Central memory CD4-positive, alpha-beta T cell (primary cell): Measurements from ENCODE around the gene NDRG2.
"Not testable (repeated sequence)": the region's sequence is repeated elsewhere in the genome, so short reads cannot be mapped to it uniquely, and the experiment has no call there.

Experiments used
- DNase-seq: peaks from one replicate; pipeline ENCODE4 v3.0.0; 2022

NDRG2 gene

DNA sequence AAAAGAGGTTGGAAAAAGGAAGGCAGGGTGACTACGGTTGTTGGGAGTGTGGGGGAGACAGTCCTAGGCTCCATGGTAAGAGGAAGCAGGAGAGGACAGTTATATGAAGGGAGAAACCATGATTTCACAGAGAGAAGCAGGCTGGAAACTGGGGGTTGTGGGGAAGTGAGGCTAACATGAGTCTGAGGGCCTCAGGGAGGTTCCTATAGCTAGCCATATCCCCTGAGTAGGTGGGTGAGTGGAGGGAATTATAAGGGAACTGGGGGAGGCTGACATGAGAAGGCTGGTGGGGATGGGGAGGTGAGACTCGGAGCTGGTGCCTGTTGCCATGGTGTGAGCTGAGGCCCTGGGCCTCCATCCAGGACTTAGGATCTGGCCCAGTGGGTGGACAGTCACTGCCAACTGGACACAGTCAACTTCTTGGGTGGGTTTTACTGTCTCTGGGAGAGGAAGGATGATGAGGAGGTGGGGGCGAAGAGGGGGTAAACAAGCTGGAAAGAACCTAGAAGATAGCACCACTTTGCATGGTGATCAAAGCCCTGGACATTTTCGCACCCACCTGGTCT lies 8.4 kb upstream of the NDRG2 start:
- DNase-seq = no peak

DNA sequence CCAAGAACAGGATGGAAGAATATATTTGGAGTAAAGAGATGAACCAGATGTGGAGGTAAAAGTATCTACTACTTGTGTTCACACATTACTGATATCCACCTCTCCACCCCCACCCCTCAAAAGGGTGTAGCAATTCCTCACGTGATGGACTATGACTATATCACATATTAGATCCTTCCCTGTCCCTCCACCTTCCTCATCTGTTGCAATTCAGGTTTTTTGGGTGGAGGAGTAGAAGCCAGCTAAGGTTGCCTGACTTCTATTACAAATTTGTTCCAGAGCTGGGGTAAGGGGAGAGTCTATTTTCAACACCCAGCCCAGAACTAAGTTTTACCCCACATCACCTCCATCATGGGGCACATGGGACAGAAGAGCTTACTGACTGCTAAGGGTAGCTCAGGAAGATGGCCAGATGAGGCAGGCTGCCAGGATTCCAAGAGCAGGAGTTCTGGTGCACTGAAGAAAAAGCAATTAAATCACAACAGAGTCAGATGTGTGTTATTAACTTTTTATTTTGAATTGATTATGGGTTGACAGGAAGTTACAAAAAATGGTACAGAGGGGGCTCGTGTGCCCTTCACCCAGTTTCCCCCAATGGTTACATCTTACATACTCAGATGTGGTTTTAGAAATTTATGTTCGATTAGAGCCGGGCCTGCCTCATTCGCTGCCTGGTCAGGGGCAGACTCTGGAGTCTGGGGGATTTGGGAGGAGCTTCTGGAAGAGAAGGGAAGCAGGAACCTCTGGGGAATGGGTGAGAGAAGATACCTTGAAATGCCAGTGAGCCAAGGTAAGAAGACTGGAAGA lies 7.7 kb upstream of the NDRG2 start:
- DNase-seq = no peak

DNA sequence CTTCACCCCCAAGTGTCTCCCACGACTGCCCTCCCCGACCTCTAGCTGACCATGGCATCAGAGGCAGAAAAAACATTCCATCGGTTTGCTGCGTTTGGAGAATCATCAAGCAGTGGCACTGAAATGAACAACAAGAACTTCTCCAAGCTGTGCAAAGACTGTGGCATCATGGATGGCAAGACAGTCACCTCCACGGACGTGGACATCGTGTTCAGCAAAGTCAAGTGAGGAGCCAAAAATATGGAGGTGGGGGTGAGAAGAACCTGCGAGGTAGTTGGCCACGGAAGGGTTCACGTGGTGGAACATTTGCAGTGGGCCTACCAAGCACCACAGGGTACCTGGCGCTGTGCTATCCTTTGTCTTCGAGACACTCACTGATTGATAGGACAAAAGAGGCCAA lies 5.7 kb upstream of the NDRG2 start:
- DNase-seq = no peak

DNA sequence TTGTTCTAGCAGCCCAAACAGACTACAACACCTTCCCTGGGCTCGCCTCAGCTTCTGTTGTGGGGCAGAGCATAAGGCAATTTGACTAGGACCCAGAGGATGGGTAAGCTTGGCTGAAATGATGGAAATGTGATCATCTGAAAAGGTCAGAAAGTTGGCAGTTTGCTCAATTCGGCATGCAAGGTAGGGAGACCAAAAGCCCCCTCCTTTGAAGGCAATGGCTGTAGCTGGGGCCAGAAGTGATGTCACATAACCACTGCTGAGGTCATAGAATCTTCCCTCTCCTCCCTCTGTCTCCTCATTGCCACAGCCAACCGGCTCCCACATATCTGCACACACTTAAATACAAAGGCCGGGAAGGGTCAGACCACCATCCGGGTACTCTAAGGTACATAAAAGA lies 5.1 kb upstream of the NDRG2 start, which contains the start of gene TPPP2:
Gene TPPP2, plus strand, starts transcription at position 301 of the 400 bp plus-strand sequence. CDS start 365 bp downstream, outside the sequence.
- no peak for DNase-seq

DNA sequence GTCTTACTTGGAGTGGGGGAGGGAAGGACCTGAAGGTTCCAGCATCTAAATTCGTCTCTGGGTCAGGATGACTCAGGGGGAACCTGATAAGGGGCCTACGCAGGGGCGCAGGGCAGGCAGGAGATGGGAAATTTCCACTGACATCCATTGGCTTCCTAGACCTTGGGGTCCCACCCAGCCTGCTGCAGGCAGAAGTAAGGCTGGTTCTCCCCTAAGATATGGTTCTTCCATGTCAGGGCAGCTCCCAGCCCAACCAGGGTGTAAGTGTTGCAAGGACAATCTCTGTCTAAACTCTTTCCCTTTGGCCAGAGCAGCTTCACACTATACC lies 2.1 kb upstream of the NDRG2 start:
- DNase-seq = no peak

DNA sequence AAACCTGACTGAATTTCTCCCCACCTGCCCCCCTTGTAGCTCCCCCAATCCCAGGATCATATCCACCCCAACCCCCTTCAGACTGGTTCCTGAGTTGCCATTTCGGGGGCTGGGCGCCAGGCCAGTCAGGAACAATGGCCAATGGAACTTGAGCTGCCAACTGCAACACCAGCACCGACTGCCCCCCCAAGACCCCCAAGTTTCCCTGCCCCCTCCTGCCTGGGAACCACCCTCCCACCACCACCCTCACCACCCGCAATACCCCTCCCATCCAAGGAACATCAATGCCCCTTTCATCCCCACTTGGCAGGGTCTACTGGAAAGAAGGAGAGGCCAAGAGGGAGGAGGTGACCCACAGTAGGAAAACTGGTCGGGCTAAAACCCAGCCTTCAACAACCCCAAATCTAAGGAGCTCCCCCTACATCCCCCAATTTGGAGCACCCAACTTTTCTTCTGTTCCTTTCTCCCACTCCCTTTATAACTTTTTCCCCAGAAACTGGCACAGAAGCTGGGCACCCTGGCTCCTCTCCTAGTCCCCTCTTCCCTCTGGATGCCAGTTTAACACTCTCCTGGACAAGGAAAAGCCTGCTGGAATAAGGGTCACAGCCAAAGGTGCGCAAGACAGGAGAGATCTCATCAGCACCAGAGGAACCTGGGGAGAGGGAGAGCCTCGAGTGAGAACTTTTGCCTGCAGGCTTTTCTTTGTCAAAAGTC lies 1.6 kb upstream of the NDRG2 start:
- DNase-seq = no peak

DNA sequence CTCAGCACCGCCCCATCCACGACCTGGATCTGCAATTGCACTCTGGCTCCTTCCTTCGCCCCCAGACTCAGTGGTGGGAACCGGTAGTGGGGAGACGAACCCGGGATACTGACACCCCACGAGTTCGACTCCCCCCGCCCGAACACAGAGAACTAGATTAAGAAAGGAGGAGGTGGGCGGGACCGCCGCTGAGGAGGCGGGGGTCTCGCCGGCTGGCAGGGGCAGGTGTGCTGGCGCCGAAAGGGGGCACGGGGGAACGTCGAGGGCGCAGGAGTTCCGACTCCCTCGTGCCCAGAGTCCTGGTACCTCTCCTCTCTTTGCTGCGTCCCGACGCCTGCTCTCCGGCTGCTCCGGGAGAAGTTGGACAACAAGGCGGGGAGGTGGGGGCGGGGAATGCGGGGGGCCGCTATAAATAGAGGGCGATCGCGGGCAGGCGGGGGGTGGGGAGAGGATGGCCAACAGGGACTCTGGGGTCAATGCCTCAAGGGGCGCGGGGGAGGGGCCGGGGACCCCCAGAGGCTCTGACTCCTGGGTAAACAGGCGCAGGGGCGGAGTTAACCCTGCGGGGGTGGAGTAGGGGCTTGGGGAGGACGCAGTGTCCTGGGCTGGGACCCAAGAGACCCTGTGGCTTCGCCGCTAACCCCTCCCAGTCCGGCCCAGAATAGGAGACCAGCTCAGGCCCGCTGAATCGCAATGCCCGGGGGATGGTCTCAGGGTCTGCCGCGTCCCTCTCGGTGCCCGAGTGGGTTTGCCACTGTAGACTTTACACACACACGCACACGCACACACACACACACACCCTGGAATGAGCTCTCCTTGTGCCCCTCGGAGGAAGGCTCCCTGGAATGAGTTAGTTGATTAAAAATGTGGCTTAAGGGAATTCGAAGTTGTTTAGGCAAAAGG lies 761 bp upstream of the NDRG2 start:
- no peak for DNase-seq

DNA sequence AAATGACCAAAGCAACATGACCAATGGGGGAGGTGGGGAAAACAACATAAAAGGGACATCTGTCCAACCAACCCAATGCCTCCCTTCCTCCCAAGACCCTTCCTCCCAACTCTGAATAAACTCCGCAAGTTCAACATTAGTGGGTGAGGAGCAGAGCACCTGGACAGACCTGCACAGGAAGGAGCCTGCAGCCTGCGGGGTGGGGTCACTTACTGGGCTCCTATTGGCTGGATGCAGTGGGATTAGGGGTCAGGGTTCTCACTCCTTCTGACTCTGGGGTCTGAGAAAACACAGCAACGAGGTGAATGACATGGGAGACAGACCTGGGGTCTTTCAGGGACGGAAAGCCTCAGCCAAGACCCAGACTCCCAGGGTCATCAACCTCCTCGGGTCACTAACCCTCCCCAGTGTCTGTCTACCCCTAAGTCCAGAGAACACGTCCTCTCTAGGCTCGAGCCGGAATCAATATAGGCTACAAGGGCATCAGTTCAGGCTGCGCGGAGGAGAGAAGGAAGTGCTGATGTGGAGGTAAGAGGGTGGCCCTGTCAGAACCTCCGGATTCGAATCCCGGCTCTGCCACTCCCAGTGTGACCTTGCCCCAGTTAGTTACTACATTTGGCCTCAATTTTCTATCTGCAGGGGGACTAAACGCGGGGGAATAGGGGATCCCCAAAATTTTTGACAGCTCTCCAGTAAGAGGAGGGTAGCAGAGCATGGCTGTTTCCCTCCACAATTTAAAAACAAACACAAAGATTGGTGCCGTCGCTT lies 860 bp downstream of the NDRG2 start:
- peak; percentile 9 for DNase-seq

DNA sequence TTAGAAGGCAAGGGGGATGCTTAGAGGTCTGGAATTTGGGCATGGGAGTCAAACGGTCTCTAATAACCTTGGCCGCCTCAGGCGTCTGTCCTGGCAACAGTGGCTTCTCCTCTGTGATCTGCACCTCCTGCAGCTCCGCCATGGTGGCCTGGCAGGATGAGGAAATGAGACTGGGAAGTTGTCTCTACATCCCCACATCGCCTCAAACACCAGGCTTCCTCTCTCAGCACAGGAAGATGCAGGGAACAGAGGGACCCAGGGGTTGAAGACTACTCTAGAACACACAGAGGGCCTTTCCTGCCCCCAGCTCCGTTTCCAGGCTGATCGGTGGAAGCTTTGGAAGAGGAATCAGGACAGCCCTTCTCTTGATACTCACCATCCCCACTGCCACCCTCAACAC lies 1.7 kb downstream of the NDRG2 start:
- DNase-seq = no peak

DNA sequence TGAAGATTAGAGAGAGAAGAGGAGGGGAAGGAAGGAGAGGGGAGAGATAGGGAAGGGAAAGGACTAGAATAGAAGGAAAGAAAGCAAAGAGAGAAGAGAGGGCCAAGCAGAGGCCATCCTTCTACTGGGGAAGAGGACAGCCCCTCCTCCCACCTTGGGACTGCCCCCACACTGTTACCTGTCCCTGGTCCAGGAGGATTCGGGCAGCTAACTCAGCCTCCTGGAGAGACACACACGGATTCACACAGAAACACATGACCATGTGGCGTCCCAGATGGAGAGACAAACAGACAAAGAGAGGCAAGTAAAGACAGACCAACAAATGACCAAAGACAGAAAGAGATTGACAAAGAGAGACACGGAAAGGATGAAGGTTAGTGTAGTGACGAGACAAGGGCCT lies 2.2 kb downstream of the NDRG2 start:
- DNase-seq = no peak

DNA sequence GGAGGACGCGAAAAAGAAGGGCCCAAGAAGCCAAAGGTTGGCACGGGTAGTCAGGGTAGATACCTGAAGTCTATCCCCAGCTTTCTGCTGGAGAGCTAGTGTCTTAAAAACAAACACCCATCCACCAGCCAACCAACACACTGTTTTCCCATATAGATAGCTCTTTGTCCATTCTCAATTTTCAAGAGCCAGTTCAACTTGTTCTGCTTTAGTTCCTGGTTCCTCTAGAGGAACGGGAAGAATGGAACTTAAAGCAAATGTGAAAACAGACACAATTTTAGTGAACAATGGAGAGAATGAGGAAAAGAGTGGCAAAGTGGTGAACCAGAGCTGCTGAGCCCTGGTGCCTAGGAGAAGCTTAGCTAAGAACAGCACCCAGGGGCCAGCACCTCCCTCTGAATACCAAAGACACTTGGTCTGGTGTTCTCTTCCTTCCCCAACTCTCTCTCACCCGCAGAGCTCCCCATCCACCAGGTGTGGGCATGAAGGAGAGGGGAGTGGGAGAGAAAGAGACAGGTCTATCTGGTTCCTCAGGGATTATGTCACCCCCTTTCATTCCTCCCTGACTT lies 3.8 kb downstream of the NDRG2 start:
- no peak for DNase-seq

DNA sequence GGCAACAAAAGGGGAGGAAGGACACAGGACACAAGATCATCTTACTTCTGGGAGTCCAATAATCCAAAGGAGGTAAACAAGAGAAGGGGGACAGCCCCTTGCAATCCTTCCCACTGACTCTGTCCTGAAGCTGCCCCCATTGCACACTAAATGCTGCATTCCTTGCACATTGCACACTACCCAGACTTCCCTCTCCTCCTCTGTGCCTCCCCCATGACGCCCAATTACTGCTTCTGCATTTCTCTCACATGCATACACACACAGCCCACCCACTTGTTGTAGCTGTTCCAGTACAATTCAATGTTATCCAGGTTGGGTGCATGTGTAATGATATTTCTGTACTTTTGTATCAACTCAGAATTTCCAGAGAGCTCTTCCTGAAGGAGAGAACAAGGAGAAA lies 5.5 kb downstream of the NDRG2 start:
- DNase-seq = no peak

DNA sequence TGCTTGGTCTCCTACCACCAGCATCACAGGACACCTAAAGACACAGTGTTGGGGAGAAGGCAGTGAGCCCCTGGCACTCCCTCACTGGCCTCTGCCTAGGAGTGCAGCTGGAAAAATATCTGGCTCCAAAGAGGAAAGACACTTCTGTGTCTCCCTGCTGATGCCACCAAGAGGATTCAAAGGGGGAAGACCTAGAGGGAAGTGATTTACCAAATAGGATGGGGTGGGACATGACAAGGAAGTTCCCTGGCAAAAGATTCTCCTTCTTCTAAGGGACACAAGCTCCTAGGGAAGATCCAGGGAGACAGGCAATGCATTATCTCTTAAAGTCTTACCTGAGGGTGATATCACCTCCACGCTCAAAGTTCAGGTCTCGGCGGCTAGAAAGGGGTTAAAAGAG lies 6.1 kb downstream of the NDRG2 start:
- no peak for DNase-seq

DNA sequence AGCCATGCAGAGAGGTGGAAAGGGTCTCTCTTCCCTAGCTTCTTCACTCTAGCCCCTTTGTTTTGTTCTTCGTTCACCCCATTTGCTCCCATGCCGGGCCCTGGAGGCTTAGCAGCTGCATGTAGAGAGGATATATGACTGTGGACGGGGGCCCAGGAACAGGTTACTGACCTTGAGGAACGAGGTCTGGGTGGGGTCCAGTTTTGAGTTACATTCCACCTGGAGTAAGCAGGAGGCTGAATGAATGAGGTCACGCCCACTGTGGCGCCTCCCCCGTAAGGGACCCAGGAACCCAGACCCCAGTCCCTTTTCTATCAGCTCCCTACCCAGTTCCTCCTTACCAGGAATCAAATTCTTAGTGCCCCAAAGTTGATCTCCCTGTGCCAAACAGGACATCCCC lies 6.6 kb downstream of the NDRG2 start:
- DNase-seq = no peak

DNA sequence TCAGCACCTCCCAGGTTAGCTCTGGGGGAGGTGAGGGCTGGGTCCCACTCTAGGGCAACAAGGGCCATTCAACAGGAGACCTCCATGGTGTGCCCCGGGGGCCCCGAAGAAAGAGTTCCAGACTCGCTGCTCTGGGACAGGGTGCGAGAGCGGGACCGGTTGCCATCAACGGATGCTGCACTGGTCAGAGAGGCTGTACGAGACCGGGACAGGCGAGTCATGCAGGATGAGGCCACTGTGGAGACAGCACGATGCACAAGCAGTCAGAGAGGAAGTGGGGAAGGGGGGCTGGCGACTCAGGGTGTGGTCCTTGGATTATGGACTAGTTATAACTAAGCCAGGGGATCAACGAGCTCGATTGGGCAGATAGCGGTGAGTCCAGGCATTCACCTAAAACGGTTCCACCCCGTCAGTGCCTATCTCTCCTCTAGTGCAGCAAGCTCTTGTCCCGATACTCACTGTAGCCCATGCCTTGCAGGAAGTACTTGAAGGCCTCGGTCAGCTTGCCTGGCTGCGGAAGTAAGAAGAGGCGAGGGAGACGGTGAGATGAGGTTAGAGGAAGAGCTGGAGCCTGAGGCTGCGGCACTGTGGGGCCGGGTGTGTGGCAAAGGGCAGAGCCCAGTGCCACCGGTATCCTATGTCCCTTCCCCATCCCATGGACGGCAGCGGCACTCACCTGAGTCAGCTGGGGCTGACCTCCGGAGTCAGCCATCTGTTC lies 7.2 kb downstream of the NDRG2 start:
- DNase-seq = no peak

DNA sequence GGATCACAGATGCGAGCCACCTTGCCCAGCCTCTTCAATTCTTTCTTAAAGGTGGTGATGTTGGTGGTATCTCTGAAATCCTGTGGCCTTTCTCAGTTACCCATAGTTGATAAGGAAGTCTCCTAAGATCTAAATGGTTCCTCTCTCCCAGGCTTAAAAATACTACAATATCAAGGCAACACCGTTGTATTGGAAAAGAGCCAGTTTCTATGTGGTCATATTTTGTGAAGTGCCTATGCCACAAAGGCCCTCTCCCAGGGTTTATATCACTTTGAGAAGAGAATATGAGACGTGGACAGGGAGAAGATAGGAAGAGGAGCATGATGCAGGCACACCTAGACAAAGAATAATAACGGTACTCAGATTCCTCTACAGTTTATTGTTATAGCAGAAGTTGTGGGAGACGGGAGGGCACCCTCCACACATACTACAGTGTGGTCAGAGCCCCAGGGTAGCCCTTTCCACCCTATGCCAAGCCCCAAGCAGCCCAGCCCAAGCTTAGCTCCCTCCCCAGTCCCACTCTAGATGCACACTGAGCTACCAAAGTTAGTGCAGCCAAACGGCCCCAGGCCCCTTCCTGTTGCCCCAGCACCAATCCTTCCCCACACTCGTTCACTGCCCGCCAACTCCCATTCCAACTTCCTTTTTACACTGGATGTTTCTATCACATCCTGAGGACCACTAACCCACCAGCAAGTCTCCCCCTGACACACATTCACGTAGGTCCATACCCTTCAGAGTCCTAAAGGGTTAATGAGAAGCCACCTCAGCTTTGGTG lies 8.3 kb downstream of the NDRG2 start:
- no peak for DNase-seq

DNA sequence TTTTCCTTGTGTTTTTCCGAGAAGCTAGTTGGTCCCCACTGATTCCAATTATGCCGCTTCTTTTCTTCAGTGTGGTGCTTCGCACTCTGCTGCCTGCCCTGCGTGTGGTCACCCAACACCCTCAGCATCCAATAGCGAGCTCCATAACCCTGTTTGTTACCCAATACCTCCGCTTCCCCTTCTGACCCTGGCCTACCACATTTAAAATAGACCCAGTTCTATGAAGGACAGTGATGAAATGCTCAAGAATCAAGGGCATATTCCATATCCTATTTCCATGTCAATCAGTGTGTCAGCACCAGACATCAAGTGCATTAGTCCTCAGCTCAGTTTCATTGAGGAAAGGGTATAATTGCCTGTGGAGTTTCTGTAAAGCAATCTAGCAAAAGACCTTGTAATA lies 9.5 kb downstream of the NDRG2 start:
- DNase-seq = no peak

DNA sequence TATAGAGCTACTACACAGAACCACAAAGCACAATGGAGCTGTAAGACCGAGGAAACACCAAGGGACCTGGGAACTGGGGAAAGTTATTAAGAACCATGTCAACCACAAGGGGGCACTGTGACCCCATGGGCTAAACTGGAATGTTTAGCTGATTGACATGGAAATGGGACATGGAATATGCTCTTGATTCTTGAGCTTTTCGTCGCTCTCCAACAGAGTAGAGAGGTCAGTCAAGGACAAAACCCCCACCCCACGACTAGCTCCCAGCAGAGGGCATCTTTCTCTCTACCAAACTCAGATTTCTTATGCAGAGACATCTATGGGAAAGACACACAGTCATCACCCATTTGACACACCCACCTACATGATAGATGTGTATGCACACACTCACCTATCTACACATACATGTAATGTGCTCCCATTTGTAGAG lies 10.1 kb downstream of the NDRG2 start:
- DNase-seq = peak; percentile 74

DNA sequence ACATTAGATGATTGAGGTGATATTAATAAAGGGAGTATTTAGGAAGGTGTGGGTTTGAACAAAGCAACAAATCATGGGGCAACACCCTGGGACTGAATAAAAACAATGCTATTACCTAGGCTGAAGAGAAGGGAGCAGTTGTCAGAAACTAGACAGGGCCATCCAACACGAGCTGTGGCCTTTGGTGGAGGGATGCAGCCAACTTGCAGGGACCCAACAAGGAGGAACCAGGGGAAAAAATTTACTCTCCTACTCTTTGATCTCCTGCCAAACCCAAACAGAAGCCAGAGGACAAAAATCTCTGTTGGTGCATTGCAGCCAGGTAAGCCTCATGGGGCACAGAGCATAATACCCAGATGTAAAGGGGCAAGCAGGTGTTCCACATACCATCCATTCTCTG lies 13.7 kb downstream of the NDRG2 start:
- DNase-seq = no peak

DNA sequence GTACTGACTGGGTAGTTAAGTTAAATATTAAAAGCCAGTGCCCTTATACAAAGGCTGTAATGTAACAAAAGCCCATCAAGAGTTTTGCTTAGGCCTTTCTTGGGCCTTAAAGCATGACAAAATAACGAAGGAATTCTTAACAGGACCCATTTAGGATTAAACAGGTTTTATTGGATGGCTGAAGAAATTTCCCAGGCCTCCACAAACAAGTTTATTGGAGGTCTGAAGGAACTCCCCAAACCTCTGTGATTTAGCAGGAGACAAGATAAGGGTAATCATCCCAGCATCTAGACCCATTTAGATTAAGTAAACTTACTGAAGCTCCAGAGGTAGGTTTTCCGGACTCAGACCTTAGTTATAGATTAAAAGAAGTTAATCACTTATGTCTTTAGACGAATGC lies 15.1 kb downstream of the NDRG2 start:
- DNase-seq = not testable (repeated sequence)
